Vagina (tissue), 2 donors: ENCODE results near the gene NFAT5. TPM values are rescaled to one million over a fixed set of nuclear protein-coding genes. Genes with fewer than 3 reads are reported as not detected.

Source experiments
- DNase-seq, 2 donors: peaks; one replicate each; pipeline ENCODE4 v3.0.0-alpha.2; 2017; ENCODE audit errors: extremely low spot score in 2 of 2
- H3K27ac ChIP-seq: fragments of 200-600 bp; sonication (generic); one replicate; pipeline ENCODE4 v1.5.1; 2019
- H3K27me3 ChIP-seq: fragments of 200-600 bp; sonication (generic); one replicate; pipeline ENCODE4 v1.5.1; 2019
- H3K36me3 ChIP-seq, 2 donors: fragments of 200-600 bp; sonication (generic); one replicate each; pipeline ENCODE4 v1.5.1; 2017 to 2019
- H3K4me1 ChIP-seq: fragments of 200-600 bp; sonication (generic); one replicate; pipeline ENCODE4 v1.5.1; 2019
- H3K4me3 ChIP-seq, 2 donors: fragments of 200-600 bp; sonication (generic); 1 replicate in 1 of 2; 2 replicates in 1 of 2; pipeline ENCODE4 v1.5.1; 2016 to 2019
- H3K9me3 ChIP-seq: fragments of 200-600 bp; sonication (generic); one replicate; pipeline ENCODE4 v1.5.1; 2019
- POLR2A ChIP-seq, 2 donors: fragments of 450-650 bp; IDR thresholded peaks; one replicate each; pipeline ENCODE4 v1.6.1; 2017; ENCODE audit warnings: antibody characterized with exemption in 2 of 2, mild to moderate bottlenecking in 2 of 2, moderate library complexity in 2 of 2
- POLR2AphosphoS5 ChIP-seq, 2 donors: sonication (generic); formaldehyde crosslinking; IDR thresholded peaks; one replicate each; pipeline ENCODE4 v1.9.0; 2017; ENCODE audit warnings: antibody characterized with exemption in 2 of 2, mild to moderate bottlenecking in 2 of 2, low read depth in 1 of 2; ENCODE audit not compliant: insufficient read depth in 1 of 2
- intact Hi-C: fragments of 100-400 bp; cut with DNase I; formaldehyde crosslinking; loops from one replicate; pipeline ENCODE4 v1.15.1; 2023
- total RNA-seq: library from RNA; depleted of rRNA; stranded (reverse); fragments of >200 nt; gene quantifications from one replicate; pipeline ENCODE4 v1.2.3, GENCODE V29; 2016
- TF ChIP-seq, protein P1 (sequence below), 3 experiments: fragments of 450-650 bp in 2 of 3; fragments of 200-600 bp in 1 of 3; sonication (generic) in 1 of 3; IDR thresholded peaks; one replicate each; pipeline ENCODE4 v1.5.1; 2017 to 2019; ENCODE audit warnings: antibody characterized with exemption in 3 of 3, mild to moderate bottlenecking in 2 of 3, moderate library complexity in 2 of 3

Gene NFAT5
- total RNA-seq, 1 donor from 2014 or later: 63.8 TPM

DNA sequence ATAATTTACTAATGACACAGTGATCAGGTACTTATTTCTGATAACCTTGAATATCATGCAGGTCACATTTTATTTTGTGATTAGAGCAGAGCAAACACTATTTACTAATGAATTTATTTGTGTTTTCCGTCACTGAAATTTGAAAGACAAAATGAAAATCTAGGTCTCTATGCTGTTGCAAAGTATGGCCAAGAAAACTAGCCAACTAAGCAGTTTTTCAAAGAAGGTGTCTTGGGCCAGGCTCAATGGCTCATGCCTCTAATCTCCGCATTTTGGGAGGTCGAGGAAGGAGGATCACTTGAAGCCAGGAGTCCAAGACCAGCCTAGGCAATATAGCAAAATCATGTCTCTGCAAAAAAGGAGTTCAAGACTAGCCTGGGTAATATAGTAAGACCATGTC, 3.0 kb upstream of the NFAT5 start:
- H3K4me1 ChIP-seq: peaks cover 18% of the 10 kb centered on the region
- no peak overlapping the region for H3K4me3 ChIP-seq
- H3K9me3 ChIP-seq: no peaks in the 10 kb centered on the region
- H3K27ac ChIP-seq: no peak overlapping the region
- intact Hi-C loops: loop anchor here (10.0 kb wide), 1 partner anchor 168 kb away; no protein-coding TSS in a partner anchor
- TF ChIP-seq POLR2AphosphoS5 (IDR thresholded peaks at IDR 0.05; ENCODE audit: insufficient read depth in 1 of 2, low read depth in 1 of 2) (no peak), POLR2A (IDR thresholded peaks at IDR 0.05) (no peak)
- TF ChIP-seq, protein P1, sequence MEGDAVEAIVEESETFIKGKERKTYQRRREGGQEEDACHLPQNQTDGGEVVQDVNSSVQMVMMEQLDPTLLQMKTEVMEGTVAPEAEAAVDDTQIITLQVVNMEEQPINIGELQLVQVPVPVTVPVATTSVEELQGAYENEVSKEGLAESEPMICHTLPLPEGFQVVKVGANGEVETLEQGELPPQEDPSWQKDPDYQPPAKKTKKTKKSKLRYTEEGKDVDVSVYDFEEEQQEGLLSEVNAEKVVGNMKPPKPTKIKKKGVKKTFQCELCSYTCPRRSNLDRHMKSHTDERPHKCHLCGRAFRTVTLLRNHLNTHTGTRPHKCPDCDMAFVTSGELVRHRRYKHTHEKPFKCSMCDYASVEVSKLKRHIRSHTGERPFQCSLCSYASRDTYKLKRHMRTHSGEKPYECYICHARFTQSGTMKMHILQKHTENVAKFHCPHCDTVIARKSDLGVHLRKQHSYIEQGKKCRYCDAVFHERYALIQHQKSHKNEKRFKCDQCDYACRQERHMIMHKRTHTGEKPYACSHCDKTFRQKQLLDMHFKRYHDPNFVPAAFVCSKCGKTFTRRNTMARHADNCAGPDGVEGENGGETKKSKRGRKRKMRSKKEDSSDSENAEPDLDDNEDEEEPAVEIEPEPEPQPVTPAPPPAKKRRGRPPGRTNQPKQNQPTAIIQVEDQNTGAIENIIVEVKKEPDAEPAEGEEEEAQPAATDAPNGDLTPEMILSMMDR (IDR thresholded peaks at IDR 0.05): no peak
- H3K36me3 ChIP-seq: no peaks in the 10 kb centered on the region
- DNase-seq: no peak
- H3K27me3 ChIP-seq: no peaks in the 10 kb centered on the region

DNA sequence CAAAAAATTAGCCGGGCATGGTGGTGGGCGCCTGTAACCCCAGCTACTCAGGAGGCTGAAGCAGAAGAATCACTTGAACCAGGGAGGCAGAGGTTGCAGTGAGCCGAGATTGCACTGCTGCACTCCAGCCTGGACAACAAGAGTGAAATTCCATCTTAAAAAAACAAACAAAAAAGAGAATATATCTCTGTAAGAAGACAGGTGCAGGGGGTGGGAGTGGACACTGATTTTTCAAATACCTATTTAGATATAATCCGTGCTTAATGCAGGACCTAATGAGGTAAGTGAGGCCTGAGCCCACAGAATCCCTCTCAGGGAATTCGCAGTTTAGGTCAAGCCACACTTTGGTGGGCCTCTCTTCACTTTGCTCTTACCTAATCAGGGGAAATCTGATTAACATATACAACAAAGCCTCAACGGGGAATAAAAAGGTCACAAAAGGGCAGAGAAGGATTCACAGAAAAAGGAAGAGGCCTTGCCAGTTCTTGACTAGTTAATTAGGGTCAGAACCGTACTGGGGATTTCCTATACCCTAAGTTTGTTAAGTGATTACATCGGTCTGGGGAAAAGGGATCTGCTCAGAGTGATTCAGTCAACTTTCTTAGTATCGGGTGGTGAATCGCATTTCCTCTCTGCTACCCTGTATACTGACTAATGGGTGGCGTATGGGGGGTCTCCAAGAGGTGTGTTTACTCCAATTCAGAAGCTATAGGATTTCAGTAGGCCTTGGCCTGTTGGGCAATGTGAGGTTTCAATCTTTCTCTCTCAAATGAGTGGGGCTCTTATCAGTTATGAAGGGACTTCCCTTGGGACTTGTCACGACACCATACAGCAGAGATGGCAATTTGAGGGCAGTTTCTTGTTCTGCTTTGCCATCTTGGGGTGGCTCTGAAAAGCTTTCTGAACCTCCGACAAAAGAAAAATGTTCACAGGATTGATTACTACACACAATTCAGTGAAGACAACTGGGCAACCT, 1.9 kb upstream of the NFAT5 start:
- Histone ChIP-seq H3K27ac (peak overlapping the region; percentile 99), H3K36me3 (no peaks in the 10 kb centered on the region), H3K27me3 (no peaks in the 10 kb centered on the region), H3K9me3 (no peaks in the 10 kb centered on the region), H3K4me3 (peak overlapping the region; percentile 97 to 98), H3K4me1 (peaks cover 29% of the 10 kb centered on the region)
- TF ChIP-seq, protein P1 (IDR thresholded peaks at IDR 0.05): no peak
- no peak for TF ChIP-seq POLR2AphosphoS5 (IDR thresholded peaks at IDR 0.05; ENCODE audit: insufficient read depth in 1 of 2, low read depth in 1 of 2)
- TF ChIP-seq POLR2A (IDR thresholded peaks at IDR 0.05): no peak
- no peak for DNase-seq
- intact Hi-C loops: loop anchor here (10.0 kb wide), 1 partner anchor 169 kb away; no protein-coding TSS in a partner anchor

DNA sequence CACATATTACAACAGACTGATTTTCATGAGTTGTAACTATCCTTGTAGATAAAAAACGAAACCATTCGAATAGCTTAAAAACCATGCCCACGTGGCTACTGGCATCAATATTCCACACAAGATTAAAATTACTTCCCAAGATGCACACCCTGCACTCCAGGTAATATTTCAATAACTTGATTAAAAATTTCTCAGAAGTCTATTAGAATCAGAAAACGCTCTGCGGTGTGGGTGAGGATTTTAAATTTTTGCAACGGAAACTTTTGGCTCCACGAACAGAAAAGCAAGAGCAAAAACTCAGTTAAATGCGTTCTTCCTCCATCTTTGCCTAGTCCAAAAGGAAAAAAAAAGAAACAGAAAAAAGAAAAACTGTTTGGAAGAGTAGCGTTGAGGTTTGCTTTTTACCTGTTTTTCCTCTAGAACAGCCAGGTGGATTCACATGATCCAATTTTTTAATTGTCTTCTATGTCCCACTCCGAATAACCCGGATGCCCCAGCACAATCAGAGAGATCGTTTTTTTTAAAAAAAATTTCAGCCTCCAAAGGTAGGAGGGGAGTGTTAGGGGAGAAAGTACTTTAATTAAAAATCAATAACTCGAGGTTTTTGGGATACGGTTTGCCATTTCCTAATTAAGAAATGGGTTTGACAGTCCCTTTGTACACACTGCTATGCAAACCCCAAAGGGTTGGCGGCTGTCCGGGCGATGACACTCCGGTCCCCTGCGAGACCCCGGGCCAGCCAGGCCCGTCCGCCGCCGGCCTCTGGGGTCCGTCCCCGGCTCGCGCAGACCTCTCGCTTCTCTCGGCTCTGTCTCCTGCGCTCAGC, 708 bp upstream of the NFAT5 start:
- Histone ChIP-seq H3K36me3 (no peaks in the 10 kb centered on the region), H3K9me3 (no peaks in the 10 kb centered on the region), H3K4me1 (peaks cover 40% of the 10 kb centered on the region), H3K4me3 (peak overlapping the region; percentile 97 to 98), H3K27ac (peak overlapping the region; percentile 99), H3K27me3 (no peaks in the 10 kb centered on the region)
- no peak for DNase-seq
- intact Hi-C loops: loop anchor here (10.0 kb wide), 1 partner anchor 170 kb away; no protein-coding TSS in a partner anchor
- TF ChIP-seq POLR2AphosphoS5 (IDR thresholded peaks at IDR 0.05; ENCODE audit: insufficient read depth in 1 of 2, low read depth in 1 of 2) (no peak), POLR2A (IDR thresholded peaks at IDR 0.05) (no peak)
- TF ChIP-seq, protein P1 (IDR thresholded peaks at IDR 0.05): peak in 1 of 3 experiments; percentile 2

DNA sequence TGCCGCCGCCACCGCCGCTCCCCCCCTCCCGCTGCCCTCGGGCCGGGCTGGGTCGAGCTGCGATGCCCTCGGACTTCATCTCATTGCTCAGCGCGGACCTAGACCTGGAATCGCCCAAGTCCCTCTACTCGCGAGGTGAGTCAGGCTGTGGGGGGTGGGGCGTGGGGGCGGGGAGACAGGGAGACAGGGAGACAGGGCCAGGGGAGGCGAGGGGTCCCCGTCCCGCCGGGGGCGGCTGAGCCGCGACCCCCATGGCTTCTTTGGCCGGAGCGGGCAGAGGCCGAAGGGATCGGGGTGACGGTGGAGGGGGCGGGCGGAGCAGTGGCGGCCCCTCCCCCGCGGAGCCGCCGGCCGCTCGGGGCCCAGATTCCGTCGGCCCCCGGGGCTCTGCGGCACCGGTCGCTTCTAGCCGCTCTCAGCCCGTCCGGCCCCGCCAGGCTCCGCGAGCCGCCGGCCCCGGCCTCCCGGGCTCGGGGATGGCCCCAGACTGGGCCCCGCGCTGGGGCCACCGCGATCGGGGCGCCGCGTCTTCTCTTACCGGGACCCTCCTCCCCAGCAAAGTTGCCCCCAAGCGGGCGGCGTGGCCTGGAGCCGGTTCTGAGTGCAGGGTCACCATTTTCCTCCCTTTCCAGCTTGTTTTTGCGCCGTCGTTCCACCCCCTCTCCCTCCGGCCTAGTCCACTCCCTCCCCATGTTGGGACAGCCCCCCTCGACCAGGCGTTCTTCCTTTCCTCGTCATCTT, 644 bp downstream of the NFAT5 start:
- Histone ChIP-seq H3K27ac (peak overlapping the region; percentile 99), H3K36me3 (no peaks in the 10 kb centered on the region), H3K27me3 (no peaks in the 10 kb centered on the region), H3K4me3 (peak overlapping the region; percentile 97 to 98), H3K4me1 (peaks cover 41% of the 10 kb centered on the region), H3K9me3 (no peaks in the 10 kb centered on the region)
- no peak for DNase-seq
- intact Hi-C loops: loop anchor here (10.0 kb wide), 1 partner anchor 172 kb away; no protein-coding TSS in a partner anchor
- TF ChIP-seq, protein P1 (IDR thresholded peaks at IDR 0.05): no peak
- TF ChIP-seq POLR2AphosphoS5 (IDR thresholded peaks at IDR 0.05; ENCODE audit: insufficient read depth in 1 of 2, low read depth in 1 of 2): peak; percentile 33 to 59
